ENCODE measurements around the gene FAM20A.
"Not testable (repeated sequence)": the region's sequence is repeated elsewhere in the genome, so short reads cannot be mapped to it uniquely, and the experiment has no call there.

The FAM20A gene

GRCh38 chr17:68587026-68587425 is 14.1 kb downstream of the FAM20A start:
- TF ChIP-seq CTCF (IDR thresholded peaks at IDR 0.05; ENCODE audit: low read depth, low read length, missing control alignments), result no peak
- no peak for DNase-seq (ENCODE audit: low read depth)
- in situ Hi-C loops (cut with HindIII; ENCODE audit: low sequenced_read_pairs), result no loop called here
- H3K4me3 ChIP-seq (ENCODE audit: low read depth, low read length), result no peak overlapping the region

- in situ Hi-C loops (cut with HindIII; ENCODE audit: low sequenced_read_pairs), result no loop called here
- no peak for DNase-seq (ENCODE audit: low read depth)
- no peak for TF ChIP-seq CTCF (IDR thresholded peaks at IDR 0.05; ENCODE audit: low read depth, low read length, missing control alignments)
- no peak overlapping the region for H3K4me3 ChIP-seq (ENCODE audit: low read depth, low read length)
These were observed 15.5 kb downstream of the FAM20A start for GRCh38 chr17:68585643-68586042.

GRCh38 chr17:68584581-68585303 is 16.4 kb downstream of the FAM20A start:
- no peak overlapping the region for H3K4me3 ChIP-seq (ENCODE audit: low read depth, low read length)
- TF ChIP-seq CTCF (IDR thresholded peaks at IDR 0.05; ENCODE audit: low read depth, low read length, missing control alignments), result no peak
- DNase-seq (ENCODE audit: low read depth), result no peak
- in situ Hi-C loops (cut with HindIII; ENCODE audit: low sequenced_read_pairs), result no loop called here

- in situ Hi-C loops (cut with HindIII; ENCODE audit: low sequenced_read_pairs); DNase-seq (ENCODE audit: low read depth); H3K4me3 ChIP-seq (ENCODE audit: low read depth, low read length): not testable (repeated sequence)
These were observed 18.3 kb downstream of the FAM20A start for GRCh38 chr17:68582867-68583266.

- TF ChIP-seq CTCF (IDR thresholded peaks at IDR 0.05; ENCODE audit: low read depth, low read length, missing control alignments), result no peak
- in situ Hi-C loops (cut with HindIII; ENCODE audit: low sequenced_read_pairs), result no loop called here
- no peak for DNase-seq (ENCODE audit: low read depth)
- H3K4me3 ChIP-seq (ENCODE audit: low read depth, low read length), result no peak overlapping the region
These were observed 19.1 kb downstream of the FAM20A start for GRCh38 chr17:68581863-68582645.

GRCh38 chr17:68580236-68580770 is 20.9 kb downstream of the FAM20A start:
- in situ Hi-C loops (cut with HindIII; ENCODE audit: low sequenced_read_pairs), result no loop called here
- DNase-seq (ENCODE audit: low read depth), result no peak
- TF ChIP-seq CTCF (IDR thresholded peaks at IDR 0.05; ENCODE audit: low read depth, low read length, missing control alignments), result no peak
- no peak overlapping the region for H3K4me3 ChIP-seq (ENCODE audit: low read depth, low read length)

Data from astrocyte of the cerebellum (primary cell).